Esophagus muscularis mucosa (tissue), 4 donors: Measurements from ENCODE around the gene TBX18. TPM values are rescaled to one million over a fixed set of nuclear protein-coding genes. Genes with fewer than 3 reads are reported as not detected.

ENCODE experiments used
- DNase-seq: peaks from one replicate; pipeline ENCODE4 v3.0.0-alpha.2; 2017; ENCODE audit errors: extremely low spot score
- H3K27ac ChIP-seq, 4 donors: fragments of 200-600 bp; sonication (generic); replicated peaks in 1 of 4; 1 replicate in 3 of 4; 2 replicates in 1 of 4; pipeline ENCODE4 v1.5.1; 2016 to 2019; ENCODE audit warnings: mild to moderate bottlenecking in 1 of 4
- H3K27me3 ChIP-seq, 4 donors: fragments of 200-600 bp; sonication (generic); one replicate each; pipeline versions ENCODE4 v1.5.1 to v1.6.0; 2016 to 2019
- H3K36me3 ChIP-seq, 4 donors: fragments of 200-600 bp; sonication (generic); one replicate each; pipeline ENCODE4 v1.5.1; 2016 to 2019
- H3K4me1 ChIP-seq, 4 donors: fragments of 200-600 bp; sonication (generic); one replicate each; pipeline ENCODE4 v1.5.1; 2016 to 2019
- H3K4me3 ChIP-seq, 4 donors: fragments of 200-600 bp; sonication (generic); 1 replicate in 2 of 4; 2 replicates in 2 of 4; pipeline ENCODE4 v1.5.1; 2016 to 2019; ENCODE audit warnings: mild to moderate bottlenecking in 4 of 4, moderate library complexity in 1 of 4
- H3K9me3 ChIP-seq, 4 donors: fragments of 200-600 bp; sonication (generic); 1 replicate in 3 of 4; 2 replicates in 1 of 4; pipeline ENCODE4 v1.5.1; 2016 to 2019
- CTCF ChIP-seq, 3 experiments: fragments of 200-600 bp in 2 of 3; fragments of 450-650 bp in 1 of 3; sonication (generic) in 2 of 3; IDR thresholded peaks; one replicate each; pipeline ENCODE4 v1.5.1; 2017 to 2019; ENCODE audit warnings: antibody characterized with exemption in 3 of 3, mild to moderate bottlenecking in 2 of 3, moderate library complexity in 1 of 3
- EP300 ChIP-seq: sonication (generic); formaldehyde crosslinking; IDR thresholded peaks from one replicate; pipeline ENCODE4 v1.6.1; 2017; ENCODE audit warnings: antibody characterized with exemption
- POLR2A ChIP-seq: fragments of 450-650 bp; IDR thresholded peaks from one replicate; pipeline ENCODE4 v1.6.1; 2017; ENCODE audit warnings: antibody characterized with exemption, moderate library complexity, mild to moderate bottlenecking, low read depth
- POLR2AphosphoS5 ChIP-seq, 2 donors: sonication (generic); formaldehyde crosslinking; IDR thresholded peaks; one replicate each; pipeline ENCODE4 v1.6.1; 2017; ENCODE audit warnings: antibody characterized with exemption in 2 of 2
- WGBS: methylation state at CpG from one replicate; pipeline ENCODE4 v1.1.5; 2018; 5-methylcytosine and 5-hydroxymethylcytosine counted together
- intact Hi-C: fragments of 100-400 bp; cut with DNase I; formaldehyde crosslinking; loops from one replicate; pipeline ENCODE4 v1.15.1; 2023
- total RNA-seq, 4 donors: library from RNA; depleted of rRNA; stranded (reverse); fragments of >200 nt; gene quantifications; one replicate each; pipeline versions ENCODE4 v1.1.0 to v1.2.1, GENCODE V29; 2016

The TBX18 gene
- total RNA-seq, 4 donors from 2014 or later, result 8.7 to 17.4 (median 11.2) TPM

- H3K27me3 ChIP-seq, result no peaks in the 10 kb centered on the region
- H3K27ac ChIP-seq, result no peak overlapping the region
- no peaks in the 10 kb centered on the region for H3K36me3 ChIP-seq
- no peaks in the 10 kb centered on the region for H3K4me1 ChIP-seq
- H3K4me3 ChIP-seq, result no peak overlapping the region
- no peak for TF ChIP-seq POLR2A
- no peak for TF ChIP-seq POLR2AphosphoS5 (IDR thresholded peaks at IDR 0.05)
- TF ChIP-seq EP300, result no peak
- TF ChIP-seq CTCF (IDR thresholded peaks at IDR 0.05), result no peak
- intact Hi-C loops, result no loop called here
- no peak for DNase-seq
- no peaks in the 10 kb centered on the region for H3K9me3 ChIP-seq
- WGBS, result 67% methylated on average over 2 of the region's 2 CpGs
These were observed 45.2 kb downstream of the TBX18 start for GRCh38 chr6:84719152-84719551.

GRCh38 chr6:84718038-84718955 lies 46.1 kb downstream of the TBX18 start:
- no peak overlapping the region for H3K4me3 ChIP-seq
- intact Hi-C loops, result no loop called here
- DNase-seq, result no peak
- 63% methylated on average over 5 of the region's 5 CpGs for WGBS
- H3K4me1 ChIP-seq, result no peaks in the 10 kb centered on the region
- TF ChIP-seq EP300 (no peak), POLR2A (no peak), POLR2AphosphoS5 (IDR thresholded peaks at IDR 0.05) (no peak), CTCF (IDR thresholded peaks at IDR 0.05) (no peak)
- H3K36me3 ChIP-seq, result no peaks in the 10 kb centered on the region
- no peak overlapping the region for H3K27ac ChIP-seq
- no peaks in the 10 kb centered on the region for H3K9me3 ChIP-seq
- no peaks in the 10 kb centered on the region for H3K27me3 ChIP-seq

- TF ChIP-seq EP300 (no peak), CTCF (IDR thresholded peaks at IDR 0.05) (no peak), POLR2A (no peak), POLR2AphosphoS5 (IDR thresholded peaks at IDR 0.05) (no peak)
- WGBS, result 50% methylated on average over 1 of the region's 1 CpG
- no peaks in the 10 kb centered on the region for H3K27me3 ChIP-seq
- no peak overlapping the region for H3K27ac ChIP-seq
- H3K9me3 ChIP-seq, result no peaks in the 10 kb centered on the region
- peaks cover 0 to 14% (median 10%) of the 10 kb centered on the region in 4 donors for H3K4me1 ChIP-seq
- H3K36me3 ChIP-seq, result peaks cover 0 to 5% (median 0%) of the 10 kb centered on the region in 4 donors
- DNase-seq, result no peak
- intact Hi-C loops, result no loop called here
- no peak overlapping the region for H3K4me3 ChIP-seq
These were observed 55.3 kb downstream of the TBX18 start for GRCh38 chr6:84709121-84709520.

GRCh38 chr6:84707171-84707570 lies 57.2 kb downstream of the TBX18 start:
- intact Hi-C loops, result no loop called here
- H3K27ac ChIP-seq, result no peak overlapping the region
- WGBS, result 69% methylated on average over 3 of the region's 3 CpGs

More at GRCh38 chr6:84707171-84707570, 57.2 kb downstream of the TBX18 start:
- TF ChIP-seq POLR2AphosphoS5 (IDR thresholded peaks at IDR 0.05) (no peak), POLR2A (no peak), EP300 (no peak), CTCF (IDR thresholded peaks at IDR 0.05) (no peak)
- H3K9me3 ChIP-seq, result peaks cover 0 to 5% (median 0%) of the 10 kb centered on the region in 4 donors
- DNase-seq, result no peak
- H3K4me1 ChIP-seq, result peaks cover 0 to 14% (median 10%) of the 10 kb centered on the region in 4 donors
- H3K27me3 ChIP-seq, result no peaks in the 10 kb centered on the region
- peaks cover 0 to 3% (median 0%) of the 10 kb centered on the region in 4 donors for H3K36me3 ChIP-seq
- no peak overlapping the region for H3K4me3 ChIP-seq
